ENCODE measurements around the gene F2RL2.

Gene F2RL2

GRCh38 chr5:76622973-76623596, at the start of gene F2RL2:
F2RL2 (minus strand) TSS chr5:76623403; CDS start chr5:76623230, 173 bp downstream.
- H3K27ac ChIP-seq: no peak within 1 kb of the TSS
- no peak for TF ChIP-seq ZFX (IDR thresholded peaks at IDR 0.05)
- TF ChIP-seq, protein P1, sequence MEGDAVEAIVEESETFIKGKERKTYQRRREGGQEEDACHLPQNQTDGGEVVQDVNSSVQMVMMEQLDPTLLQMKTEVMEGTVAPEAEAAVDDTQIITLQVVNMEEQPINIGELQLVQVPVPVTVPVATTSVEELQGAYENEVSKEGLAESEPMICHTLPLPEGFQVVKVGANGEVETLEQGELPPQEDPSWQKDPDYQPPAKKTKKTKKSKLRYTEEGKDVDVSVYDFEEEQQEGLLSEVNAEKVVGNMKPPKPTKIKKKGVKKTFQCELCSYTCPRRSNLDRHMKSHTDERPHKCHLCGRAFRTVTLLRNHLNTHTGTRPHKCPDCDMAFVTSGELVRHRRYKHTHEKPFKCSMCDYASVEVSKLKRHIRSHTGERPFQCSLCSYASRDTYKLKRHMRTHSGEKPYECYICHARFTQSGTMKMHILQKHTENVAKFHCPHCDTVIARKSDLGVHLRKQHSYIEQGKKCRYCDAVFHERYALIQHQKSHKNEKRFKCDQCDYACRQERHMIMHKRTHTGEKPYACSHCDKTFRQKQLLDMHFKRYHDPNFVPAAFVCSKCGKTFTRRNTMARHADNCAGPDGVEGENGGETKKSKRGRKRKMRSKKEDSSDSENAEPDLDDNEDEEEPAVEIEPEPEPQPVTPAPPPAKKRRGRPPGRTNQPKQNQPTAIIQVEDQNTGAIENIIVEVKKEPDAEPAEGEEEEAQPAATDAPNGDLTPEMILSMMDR (conservative IDR thresholded peaks at IDR 0.05): no peak

DNA sequence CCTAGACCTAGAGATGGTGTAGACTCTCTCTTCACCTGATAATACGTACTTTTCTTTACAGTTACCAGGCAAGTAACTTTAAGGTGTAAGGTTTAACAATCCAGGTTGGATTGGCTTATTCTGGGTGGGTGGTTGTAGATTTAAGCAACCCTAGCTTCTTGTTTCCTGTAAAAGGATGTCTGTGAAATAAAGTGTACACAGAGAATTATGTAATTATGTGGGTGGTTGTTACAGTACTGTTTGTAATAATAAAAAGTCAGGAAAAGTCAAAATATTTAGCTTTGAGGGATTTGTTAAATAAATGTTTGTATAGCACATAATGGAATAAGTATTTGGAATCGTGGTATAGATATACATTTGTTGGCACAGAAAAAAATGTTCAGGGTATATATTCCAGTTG, 49.0 kb upstream of the F2RL2 start:
- H3K27ac ChIP-seq: no peak overlapping the region
- TF ChIP-seq, protein P1 (conservative IDR thresholded peaks at IDR 0.05): no peak
- no peak for TF ChIP-seq ZFX (IDR thresholded peaks at IDR 0.05)

- no peak overlapping the region for H3K27ac ChIP-seq
- TF ChIP-seq, protein P1 (conservative IDR thresholded peaks at IDR 0.05): no peak
- TF ChIP-seq ZFX (IDR thresholded peaks at IDR 0.05): no peak
These were observed 47.3 kb upstream of the F2RL2 start for GRCh38 chr5:76670508-76670907.

DNA sequence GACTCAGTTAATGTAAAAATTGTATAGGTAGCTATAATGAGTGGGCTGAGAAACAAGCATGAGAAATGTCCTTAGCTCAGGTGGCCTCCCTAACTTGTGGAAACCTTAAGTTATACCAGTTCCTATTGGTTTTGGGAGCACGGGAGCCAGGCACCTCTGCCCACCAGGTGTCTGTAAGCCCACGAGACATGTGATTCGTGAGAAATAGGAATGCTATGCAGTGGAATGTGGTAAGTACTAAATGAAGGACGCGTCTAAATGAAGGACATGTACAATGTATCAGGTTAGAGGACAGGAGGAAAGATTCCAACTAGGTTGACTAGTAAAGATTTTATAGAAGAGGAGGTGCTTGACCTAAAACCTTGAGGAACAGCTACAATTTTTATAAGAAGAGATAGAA, 46.0 kb upstream of the F2RL2 start:
- H3K27ac ChIP-seq: no peak overlapping the region
- TF ChIP-seq, protein P1 (conservative IDR thresholded peaks at IDR 0.05): no peak
- TF ChIP-seq ZFX (IDR thresholded peaks at IDR 0.05): no peak

GRCh38 chr5:76667495-76667894, 44.3 kb upstream of the F2RL2 start:
- H3K27ac ChIP-seq: no peak overlapping the region
- TF ChIP-seq, protein P1 (conservative IDR thresholded peaks at IDR 0.05): no peak
- no peak for TF ChIP-seq ZFX (IDR thresholded peaks at IDR 0.05)

- TF ChIP-seq ZFX (IDR thresholded peaks at IDR 0.05): no peak
- TF ChIP-seq, protein P1 (conservative IDR thresholded peaks at IDR 0.05): no peak
- H3K27ac ChIP-seq: no peak overlapping the region
These were observed 40.9 kb upstream of the F2RL2 start for GRCh38 chr5:76664079-76664478.

- no peak overlapping the region for H3K27ac ChIP-seq
- TF ChIP-seq, protein P1 (conservative IDR thresholded peaks at IDR 0.05): no peak
- TF ChIP-seq ZFX (IDR thresholded peaks at IDR 0.05): no peak
These were observed 40.4 kb upstream of the F2RL2 start for GRCh38 chr5:76663573-76663972.
